ENCODE measurements around the gene TAF8. TPM values are rescaled to one million over a fixed set of nuclear protein-coding genes. Genes with fewer than 3 reads are reported as not detected.

TAF8 gene
- polyA plus RNA-seq, 1 donor: 18.3 TPM

DNA sequence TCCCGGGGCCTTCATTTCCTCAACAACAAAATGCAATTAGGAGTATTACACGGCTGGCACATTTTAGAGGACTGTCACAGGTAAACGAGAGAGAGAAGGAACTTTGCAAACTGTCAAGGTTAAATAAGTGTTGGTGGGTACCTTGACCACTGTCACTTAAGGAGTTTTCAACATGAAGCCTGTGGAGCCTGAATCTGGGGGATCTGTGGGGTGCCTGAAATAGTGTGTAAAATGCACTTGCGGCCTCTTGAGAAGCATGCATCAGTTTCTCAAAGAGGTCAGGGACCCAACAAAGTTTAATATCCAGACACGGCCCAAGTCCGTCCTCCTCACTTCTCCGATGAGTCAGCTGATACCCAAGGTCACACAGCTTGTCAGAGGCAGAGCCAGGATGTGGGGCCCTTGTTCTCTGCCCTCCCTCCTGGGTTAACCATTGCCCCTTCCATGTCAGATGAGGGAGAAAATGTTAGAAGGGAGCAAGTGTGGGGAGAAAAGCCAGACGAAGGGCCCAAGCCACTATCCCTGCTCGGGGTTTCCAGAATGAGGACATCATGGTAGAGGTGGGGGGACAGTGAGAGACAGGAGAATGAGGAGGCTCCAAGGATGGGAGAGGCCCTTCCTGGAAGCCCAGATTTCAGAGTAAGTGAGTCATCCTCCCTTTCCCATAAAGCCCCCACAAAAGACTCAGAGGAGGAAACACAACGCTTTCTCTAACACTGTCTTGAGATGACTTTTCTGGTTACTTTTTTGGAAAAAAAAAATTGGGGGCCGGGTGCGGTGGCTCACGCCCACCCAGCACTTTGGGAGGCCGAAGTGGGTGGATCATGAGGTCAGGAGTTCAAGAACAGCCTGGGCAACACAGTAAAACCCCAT, 49.9 kb downstream of the TAF8 start:
- DNase-seq: no peak

DNA sequence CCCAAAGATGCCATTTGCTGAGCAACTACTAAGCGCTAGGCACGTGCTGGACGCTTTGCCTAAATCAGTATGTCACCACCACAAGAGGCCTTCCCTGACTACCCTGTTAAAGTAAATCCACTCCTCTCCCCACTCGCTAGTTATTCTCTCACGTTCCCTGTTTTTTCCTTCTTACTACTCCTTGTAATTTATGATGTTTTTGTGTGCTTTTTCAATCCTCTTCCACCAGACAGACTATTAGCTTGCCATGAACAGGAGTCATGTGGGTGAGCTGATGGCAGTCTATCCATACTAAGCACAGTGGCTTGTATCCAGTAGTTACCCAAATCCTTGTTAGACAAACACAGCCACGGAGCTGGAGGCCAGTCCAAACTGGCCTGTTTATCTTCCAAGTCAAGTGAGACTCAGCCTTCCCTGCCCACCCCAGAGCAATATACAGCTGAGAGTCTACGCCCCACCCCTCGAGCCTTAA, 50.9 kb downstream of the TAF8 start:
- DNase-seq: no peak

DNA sequence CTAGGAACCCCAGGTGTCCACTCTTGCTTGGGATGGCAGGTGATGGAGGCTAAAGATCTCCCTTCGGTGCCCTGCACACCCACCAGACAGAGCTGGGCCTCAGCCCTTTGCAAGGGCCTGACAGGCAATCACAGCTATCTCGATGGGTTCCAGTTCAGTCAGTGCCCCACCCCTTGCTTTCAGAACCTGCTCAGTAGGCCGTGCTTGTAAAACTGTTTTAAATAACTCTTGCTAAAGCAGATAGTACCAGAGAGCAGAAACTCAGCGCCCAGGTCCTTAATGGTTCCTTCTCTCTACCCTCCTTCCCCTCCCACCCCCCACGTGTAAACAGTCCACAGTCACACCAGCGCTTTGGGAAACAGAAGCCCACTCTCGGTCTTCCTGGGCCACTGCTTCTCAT, 52.9 kb downstream of the TAF8 start:
- no peak for DNase-seq

DNA sequence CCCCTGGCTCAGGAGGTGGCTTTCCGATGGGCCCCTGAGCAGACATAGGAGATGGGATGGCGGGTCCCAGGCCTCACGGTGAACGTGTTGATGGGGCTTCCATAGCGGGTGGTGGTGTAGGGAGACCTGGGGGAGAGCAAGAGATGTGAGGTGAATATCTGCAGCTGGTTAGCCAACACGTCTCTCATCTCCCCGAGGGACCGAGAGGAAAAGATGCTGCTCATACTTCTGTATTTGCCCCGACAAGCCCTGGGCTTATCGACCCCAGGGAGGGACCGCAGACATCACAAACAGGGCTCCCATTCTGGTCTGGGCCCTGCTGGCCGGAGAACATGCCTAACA, 53.4 kb downstream of the TAF8 start:
- no peak for DNase-seq

DNA sequence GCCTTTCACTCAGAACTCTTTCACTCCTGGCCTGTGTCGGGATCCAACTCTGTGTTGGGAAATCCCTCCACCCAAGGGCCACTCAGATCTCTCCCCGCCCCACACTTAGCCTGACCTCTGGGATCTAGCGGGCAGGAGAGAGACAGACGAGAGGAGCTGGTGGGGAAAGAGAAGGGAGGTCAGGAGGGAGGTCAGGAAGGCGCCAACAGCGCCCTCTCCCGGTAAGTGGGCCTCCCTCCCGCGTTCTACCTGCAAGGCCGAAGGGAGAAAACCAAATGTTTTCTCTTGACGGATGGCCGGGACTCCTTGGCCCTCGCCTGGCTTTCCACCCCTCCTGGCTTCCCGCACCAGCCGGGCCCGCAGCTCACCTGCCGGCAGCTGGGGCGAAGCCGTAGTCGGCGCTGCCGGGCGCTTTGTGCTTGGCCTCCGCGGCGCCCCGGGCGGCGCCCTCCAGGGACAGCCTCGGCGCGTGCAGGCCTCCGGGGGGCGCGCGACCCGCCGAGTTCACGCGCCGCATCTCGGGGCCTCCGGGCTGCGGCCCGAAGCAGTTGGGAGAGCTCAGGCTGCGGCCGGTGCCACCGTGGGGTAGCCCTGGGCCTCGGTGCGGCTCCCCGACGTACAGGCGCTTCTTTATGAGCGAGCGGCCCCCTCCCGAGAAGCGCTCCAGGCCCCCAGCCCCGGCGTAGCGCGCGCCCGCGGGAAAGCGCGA, 53.9 kb downstream of the TAF8 start:
- DNase-seq: peak; percentile 79

- DNase-seq: peak; percentile 13
Measured at GRCh38 chr6:42104804-42105125, 54.4 kb downstream of the TAF8 start.

GRCh38 chr6:42105156-42105648, 54.9 kb downstream of the TAF8 start:
- DNase-seq: no peak

DNA sequence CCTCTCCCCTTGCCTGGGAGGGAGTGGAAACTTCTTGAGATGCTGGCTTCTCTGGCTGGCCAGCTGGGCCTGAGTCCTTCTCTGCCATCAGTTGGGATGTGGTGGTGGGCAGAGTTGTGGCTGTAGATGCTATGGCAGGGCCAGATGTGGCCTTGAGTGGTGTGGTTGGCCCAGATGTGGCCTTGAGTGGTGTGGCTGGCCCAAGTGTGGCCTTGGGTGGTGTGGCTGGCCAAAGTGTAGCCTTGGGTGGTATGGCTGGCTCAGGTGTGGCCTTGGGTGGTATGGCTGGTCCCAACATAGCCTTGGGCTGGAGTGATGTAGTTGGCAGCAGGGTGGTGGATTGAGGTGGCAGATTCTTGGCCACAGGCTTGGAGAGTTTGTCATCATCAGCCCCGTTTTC, 55.4 kb downstream of the TAF8 start:
- no peak for DNase-seq

DNA sequence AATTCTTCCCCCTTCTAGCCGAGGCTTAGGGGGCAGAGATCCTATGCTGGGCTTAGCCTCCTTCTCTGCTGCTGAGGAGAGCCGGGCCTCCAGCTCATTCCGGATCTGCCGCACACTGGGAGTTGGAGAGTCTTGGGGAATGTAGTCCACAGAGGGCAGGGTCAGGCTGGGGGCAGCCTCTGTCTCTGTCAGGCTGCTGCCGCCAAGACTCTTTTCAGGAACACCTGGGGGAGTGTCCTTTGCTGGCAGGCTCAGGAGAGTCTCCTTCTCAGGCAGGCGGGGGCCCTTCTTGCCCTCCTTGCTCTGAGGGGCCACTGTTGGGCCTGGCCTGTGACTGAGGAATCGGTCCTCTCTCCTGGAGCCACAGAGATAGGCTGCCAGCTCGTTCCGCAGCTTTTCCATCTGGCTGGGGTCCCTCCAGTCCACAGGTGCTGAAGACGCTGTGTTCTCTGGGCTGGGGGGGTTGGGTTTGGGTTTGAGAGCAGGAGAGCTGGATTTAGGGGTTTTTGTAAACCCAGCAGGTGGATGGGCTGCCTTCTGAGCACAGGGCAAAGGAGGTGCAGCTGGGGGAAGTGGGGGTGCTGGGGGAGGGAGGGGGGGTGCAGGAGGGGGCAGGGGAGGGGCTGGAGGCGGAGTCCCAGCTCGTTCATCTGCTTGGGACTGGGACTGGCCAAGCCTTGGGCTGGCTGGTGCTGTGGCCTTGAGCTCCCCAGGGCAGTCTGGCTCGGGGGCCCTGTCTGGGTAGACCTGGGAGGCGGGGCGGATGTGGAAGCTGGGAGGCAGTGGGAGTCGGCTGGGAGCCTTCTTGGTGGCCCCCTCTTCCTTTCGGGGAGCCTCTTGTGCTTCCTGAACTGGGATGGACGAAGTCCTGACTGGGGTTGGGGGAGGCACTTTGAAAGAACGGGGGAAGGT, 56.0 kb downstream of the TAF8 start:
- DNase-seq: no peak

DNA sequence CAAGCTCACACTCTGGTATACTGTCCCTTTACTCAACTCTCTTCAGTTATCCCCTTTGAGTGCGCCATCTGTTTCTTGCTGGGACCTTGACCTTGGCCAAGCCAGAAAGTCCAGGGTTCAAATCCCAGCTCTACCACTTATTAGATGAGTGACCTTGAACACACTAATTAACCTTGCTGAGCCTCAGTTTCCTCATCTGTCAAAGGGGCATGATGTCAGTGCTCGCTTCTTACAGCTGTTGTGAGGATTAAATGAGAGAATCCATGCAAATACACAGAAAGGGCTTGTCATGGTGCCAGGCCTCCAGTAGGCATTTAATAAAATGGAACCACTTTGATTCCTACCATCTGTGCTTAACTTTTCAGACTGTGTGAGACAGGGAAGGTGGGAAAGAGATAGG, 57.7 kb downstream of the TAF8 start:
- DNase-seq: no peak

DNA sequence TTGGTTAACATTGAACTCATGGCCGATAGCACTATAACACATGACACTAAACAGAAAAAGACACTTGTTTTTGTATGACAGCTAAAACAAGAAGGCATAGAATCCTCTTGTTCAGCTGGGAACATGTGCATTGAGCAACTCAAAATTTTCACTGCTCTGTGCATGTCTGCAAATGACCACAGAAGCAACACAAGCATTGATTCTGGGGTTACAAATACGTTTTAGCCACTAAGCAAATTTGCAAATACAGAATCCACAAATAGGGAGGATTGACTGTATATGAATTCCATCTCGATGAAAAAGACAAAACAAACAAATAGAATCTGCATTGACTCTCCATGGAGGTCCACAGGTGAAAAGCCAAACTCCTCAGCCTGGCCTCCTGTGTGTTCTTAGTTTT, 60.4 kb downstream of the TAF8 start:
- DNase-seq: no peak

- DNase-seq: no peak
Measured at GRCh38 chr6:42112351-42112750, 62.0 kb downstream of the TAF8 start.

- DNase-seq: no peak
Measured at GRCh38 chr6:42113936-42114636, 63.8 kb downstream of the TAF8 start.

DNA sequence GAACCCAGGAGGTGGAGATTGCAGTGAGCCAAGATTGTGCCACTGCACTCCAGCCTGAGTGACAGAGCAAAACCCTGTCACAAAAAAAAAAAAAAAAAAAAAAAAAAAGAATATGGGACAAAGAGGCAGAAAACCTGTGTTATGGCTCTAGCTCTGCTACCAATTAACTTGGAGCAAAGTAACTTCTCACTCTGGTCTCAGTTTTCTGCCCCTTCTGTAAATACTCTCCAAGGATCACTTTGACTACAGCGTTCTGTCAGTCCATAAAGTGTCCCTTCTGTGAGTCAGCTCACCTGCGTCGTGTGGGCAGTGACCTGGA, 67.5 kb downstream of the TAF8 start:
- DNase-seq: no peak

GRCh38 chr6:42118162-42119001, 68.1 kb downstream of the TAF8 start:
- no peak for DNase-seq

GRCh38 chr6:42120895-42121865, 70.9 kb downstream of the TAF8 start:
- no peak for DNase-seq

GRCh38 chr6:42123379-42124103, 73.2 kb downstream of the TAF8 start:
- DNase-seq: no peak

DNA sequence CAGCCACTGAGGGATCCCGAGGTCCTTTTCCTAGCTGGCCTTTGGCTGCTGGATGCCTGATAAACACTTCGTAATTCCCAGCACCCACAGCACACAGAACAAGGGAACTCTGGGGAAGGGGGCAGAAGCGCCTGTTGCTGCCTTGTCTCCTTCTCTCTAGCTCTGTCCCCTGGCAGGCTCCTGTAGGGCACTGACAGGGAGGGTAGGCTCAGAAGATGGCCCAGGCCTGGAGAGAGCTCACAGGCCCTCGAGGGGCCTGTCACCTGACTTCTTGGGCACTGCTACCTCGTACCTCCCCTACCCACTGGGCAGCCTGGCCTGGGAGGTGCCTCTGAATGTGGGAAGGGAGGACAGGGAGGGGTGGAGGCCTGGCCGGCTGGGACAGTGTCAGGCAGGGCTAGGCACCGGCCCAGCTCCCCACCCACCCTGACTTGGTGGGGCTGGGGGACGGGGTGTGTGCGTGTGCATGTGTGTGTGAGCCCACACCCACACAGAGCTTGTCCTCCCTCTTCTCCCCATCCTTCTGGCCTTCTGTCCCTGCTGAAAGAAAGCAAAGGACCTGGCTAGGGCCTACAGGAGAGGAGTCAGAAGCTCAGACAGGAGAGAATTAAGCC, 74.0 kb downstream of the TAF8 start:
- no peak for DNase-seq

- no peak for DNase-seq
Measured at GRCh38 chr6:42125231-42125630, 74.9 kb downstream of the TAF8 start.
